Neural cell (in vitro differentiated cells): Measurements from ENCODE around the gene DGKG. TPM values are rescaled to one million over a fixed set of nuclear protein-coding genes. Genes with fewer than 3 reads are reported as not detected.

ENCODE experiments used
- H2AFZ ChIP-seq: fragments of 200-600, 300-800 bp; sonication (generic), shearing (Covaris generic); 2 replicates; pipeline ENCODE4 v1.6.0; 2014; ENCODE audit warnings: low read depth, mild to moderate bottlenecking, antibody characterized with exemption, low read length, moderate library complexity
- H3F3A ChIP-seq: fragments of 200-600 bp; shearing (Covaris generic); 2 replicates; pipeline ENCODE4 v1.6.1; 2016; ENCODE audit warnings: mild to moderate bottlenecking, moderate library complexity, mixed read lengths, antibody characterized with exemption, low read length; ENCODE audit not compliant: insufficient read depth, poor library complexity, severe bottlenecking
- H3K27ac ChIP-seq: fragments of 200-600, 300-800 bp; sonication (generic), shearing (Covaris generic); 2 replicates; pipeline ENCODE4 v1.5.1; 2014; ENCODE audit warnings: mild to moderate bottlenecking, low read length, moderate library complexity
- H3K27me3 ChIP-seq: fragments of 300-800, 200-600 bp; sonication (generic), shearing (Covaris generic); 2 replicates; pipeline ENCODE4 v1.6.0; 2014; ENCODE audit warnings: mild to moderate bottlenecking, low read depth, low read length, moderate library complexity; ENCODE audit not compliant: insufficient read depth
- H3K36me3 ChIP-seq: fragments of 300-800, 200-600 bp; sonication (generic), shearing (Covaris generic); 2 replicates; pipeline ENCODE4 v1.5.1; 2014; ENCODE audit warnings: mild to moderate bottlenecking, antibody characterized with exemption, low read length, moderate library complexity; ENCODE audit not compliant: insufficient read depth
- H3K4me2 ChIP-seq: fragments of 300-800, 200-600 bp; sonication (generic), shearing (Covaris generic); 2 replicates; pipeline ENCODE4 v1.6.0; 2014; ENCODE audit warnings: mild to moderate bottlenecking, low read length
- H3K4me3 ChIP-seq: fragments of 300-800, 200-600 bp; sonication (generic), shearing (Covaris generic); 2 replicates; pipeline ENCODE4 v1.5.1; 2014; ENCODE audit warnings: mild to moderate bottlenecking, low read length, moderate library complexity
- H3K79me2 ChIP-seq: fragments of 200-600 bp; shearing (Covaris generic); replicated peaks from 2 replicates; pipeline ENCODE4 v1.6.0; 2014; ENCODE audit warnings: mild to moderate bottlenecking, low read length, moderate library complexity; ENCODE audit not compliant: insufficient read depth
- H3K9ac ChIP-seq: fragments of 300-800, 200-600 bp; sonication (generic), shearing (Covaris generic); 2 replicates; pipeline ENCODE4 v1.6.1; 2016; ENCODE audit warnings: mild to moderate bottlenecking, low read length, mixed read lengths
- H3K9me2 ChIP-seq: fragments of 200-600 bp; shearing (Covaris generic); 2 replicates; pipeline ENCODE4 v1.6.1; 2016; ENCODE audit warnings: mild to moderate bottlenecking, low read length, mixed read lengths; ENCODE audit not compliant: insufficient read depth
- H3K9me3 ChIP-seq: fragments of 200-600, 300-800 bp; sonication (generic), shearing (Covaris generic); 2 replicates; pipeline ENCODE4 v1.6.1; 2016; ENCODE audit warnings: mild to moderate bottlenecking, mixed run types, low read length, moderate library complexity, mixed read lengths
- H4K20me1 ChIP-seq: fragments of 200-600 bp; shearing (Covaris generic); 2 replicates; pipeline ENCODE4 v1.6.1; 2016; ENCODE audit warnings: mild to moderate bottlenecking, mixed run types; ENCODE audit not compliant: insufficient read depth
- CTCF ChIP-seq: fragments of 450-650 bp; IDR thresholded peaks from 2 replicates; pipeline ENCODE4 v1.5.1; 2014; ENCODE audit warnings: antibody characterized with exemption, mild to moderate bottlenecking, moderate library complexity; ENCODE audit not compliant: poor library complexity, severe bottlenecking
- EP300 ChIP-seq: fragments of 450-650 bp; conservative IDR thresholded peaks from 2 replicates; pipeline ENCODE4 v1.6.1; 2014; ENCODE audit warnings: antibody characterized with exemption, mild to moderate bottlenecking, moderate library complexity; ENCODE audit not compliant: poor library complexity, severe bottlenecking
- EZH2 ChIP-seq: fragments of 200-600, 300-800 bp; shearing (Covaris generic), sonication (generic); IDR thresholded peaks from 2 replicates; pipeline ENCODE4 v1.6.1; 2014; ENCODE audit warnings: antibody characterized with exemption, low read length, borderline replicate concordance, mild to moderate bottlenecking; ENCODE audit not compliant: insufficient read depth, poor library complexity, severe bottlenecking
- MXI1 ChIP-seq: fragments of 450-650 bp; conservative IDR thresholded peaks from 2 replicates; pipeline ENCODE4 v1.6.1; 2014; ENCODE audit warnings: antibody characterized with exemption, mild to moderate bottlenecking; ENCODE audit not compliant: poor library complexity, severe bottlenecking
- POLR2AphosphoS5 ChIP-seq: IDR thresholded peaks from 2 replicates; pipeline ENCODE4 v1.6.1; 2012
- RAD21 ChIP-seq: fragments of 450-650 bp; conservative IDR thresholded peaks from 2 replicates; pipeline ENCODE4 v1.6.1; 2014; ENCODE audit warnings: antibody characterized with exemption, mild to moderate bottlenecking, moderate library complexity
- REST ChIP-seq: IDR thresholded peaks from 2 replicates; pipeline ENCODE4 v1.6.1; 2012; ENCODE audit warnings: borderline replicate concordance
- SMC3 ChIP-seq: fragments of 450-650 bp; conservative IDR thresholded peaks from 2 replicates; pipeline ENCODE4 v1.6.1; 2014; ENCODE audit warnings: antibody characterized with exemption, mild to moderate bottlenecking, moderate library complexity; ENCODE audit not compliant: poor library complexity
- TAF1 ChIP-seq: IDR thresholded peaks from 2 replicates; pipeline ENCODE4 v1.6.1; 2012; ENCODE audit warnings: low read depth
- polyA plus RNA-seq: library from polyadenylated mRNA; depleted of rRNA; stranded (reverse); fragments of >200 nt; gene quantifications from 2 replicates; pipeline ENCODE4 v1.2.3, GENCODE V29; 2014

The DGKG gene
- polyA plus RNA-seq, 1 donor from 2014 or later, result not detected

GRCh38 chr3:186138272-186138981 lies 223.6 kb downstream of the DGKG start:
- Histone ChIP-seq H3K27ac (no peak overlapping the region), H3K4me3 (no peak overlapping the region), H2AFZ (no peak overlapping the region), H3K9me3 (no peaks in the 10 kb centered on the region), H3K27me3 (no peaks in the 10 kb centered on the region), H3K4me2 (no peak overlapping the region), H4K20me1 (no peaks in the 10 kb centered on the region), H3K36me3 (no peaks in the 10 kb centered on the region), H3K9me2 (no peaks in the 10 kb centered on the region), H3K9ac (no peak overlapping the region), H3F3A (no peaks in the 10 kb centered on the region), H3K79me2 (no peaks in the 10 kb centered on the region)
- TF ChIP-seq TAF1, result no peak

- Histone ChIP-seq H3K4me3 (no peak overlapping the region), H3K9me3 (no peaks in the 10 kb centered on the region), H2AFZ (no peak overlapping the region), H3K27me3 (no peaks in the 10 kb centered on the region), H3K4me2 (no peak overlapping the region), H4K20me1 (no peaks in the 10 kb centered on the region), H3K79me2 (no peaks in the 10 kb centered on the region), H3K9me2 (no peaks in the 10 kb centered on the region), H3K9ac (no peak overlapping the region), H3K36me3 (no peaks in the 10 kb centered on the region), H3F3A (no peaks in the 10 kb centered on the region), H3K27ac (no peak overlapping the region)
- TF ChIP-seq EZH2 (no peak), REST (no peak), CTCF (no peak), EP300 (no peak), RAD21 (no peak), POLR2AphosphoS5 (no peak), SMC3 (no peak), MXI1 (no peak), TAF1 (no peak)
Observed at GRCh38 chr3:186137051-186137685, 224.9 kb downstream of the DGKG start.
